ENCODE results near the gene EIF3M. TPM values are rescaled to one million over a fixed set of nuclear protein-coding genes. Genes with fewer than 3 reads are reported as not detected.

EIF3M gene
- total RNA-seq, 4 donors from 2014 or later, result 226 to 489 (median 396) TPM

DNA sequence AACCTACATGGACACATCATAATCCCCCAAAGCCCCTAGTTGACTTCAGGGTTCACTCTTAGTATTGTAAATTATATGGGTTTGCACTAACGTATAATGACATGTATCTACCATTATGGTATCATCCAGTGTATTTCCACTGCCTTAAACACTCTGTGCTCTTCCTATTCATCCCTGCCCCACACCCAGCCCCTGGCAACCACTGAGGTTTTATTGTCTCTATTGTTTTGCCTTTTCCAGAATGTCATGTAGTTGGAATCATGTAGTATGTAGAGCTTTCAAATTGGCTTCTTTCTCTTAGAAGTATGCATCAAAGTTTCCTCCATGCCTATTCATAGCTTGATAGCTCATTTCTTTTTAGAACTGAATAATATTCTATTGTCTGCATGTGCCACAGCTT lies 16.5 kb upstream of the EIF3M start:
- DNase-seq (ENCODE audit: low spot score in 2 of 2), result no peak
- Histone ChIP-seq H3K27ac (no peak overlapping the region), H3K4me3 (no peak overlapping the region), H3K27me3 (peaks cover 4% of the 10 kb centered on the region), H3K36me3 (no peaks in the 10 kb centered on the region), H3K9me3 (no peaks in the 10 kb centered on the region), H3K4me1 (no peaks in the 10 kb centered on the region)
- no peak for TF ChIP-seq POLR2AphosphoS5 (IDR thresholded peaks at IDR 0.05)
- no peak for TF ChIP-seq POLR2A (IDR thresholded peaks at IDR 0.05)
- TF ChIP-seq, protein P1, sequence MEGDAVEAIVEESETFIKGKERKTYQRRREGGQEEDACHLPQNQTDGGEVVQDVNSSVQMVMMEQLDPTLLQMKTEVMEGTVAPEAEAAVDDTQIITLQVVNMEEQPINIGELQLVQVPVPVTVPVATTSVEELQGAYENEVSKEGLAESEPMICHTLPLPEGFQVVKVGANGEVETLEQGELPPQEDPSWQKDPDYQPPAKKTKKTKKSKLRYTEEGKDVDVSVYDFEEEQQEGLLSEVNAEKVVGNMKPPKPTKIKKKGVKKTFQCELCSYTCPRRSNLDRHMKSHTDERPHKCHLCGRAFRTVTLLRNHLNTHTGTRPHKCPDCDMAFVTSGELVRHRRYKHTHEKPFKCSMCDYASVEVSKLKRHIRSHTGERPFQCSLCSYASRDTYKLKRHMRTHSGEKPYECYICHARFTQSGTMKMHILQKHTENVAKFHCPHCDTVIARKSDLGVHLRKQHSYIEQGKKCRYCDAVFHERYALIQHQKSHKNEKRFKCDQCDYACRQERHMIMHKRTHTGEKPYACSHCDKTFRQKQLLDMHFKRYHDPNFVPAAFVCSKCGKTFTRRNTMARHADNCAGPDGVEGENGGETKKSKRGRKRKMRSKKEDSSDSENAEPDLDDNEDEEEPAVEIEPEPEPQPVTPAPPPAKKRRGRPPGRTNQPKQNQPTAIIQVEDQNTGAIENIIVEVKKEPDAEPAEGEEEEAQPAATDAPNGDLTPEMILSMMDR (IDR thresholded peaks at IDR 0.05), result no peak
- no peak for TF ChIP-seq EP300 (IDR thresholded peaks at IDR 0.05)
- WGBS, result 85% methylated on average over 1 of the region's 1 CpG

DNA sequence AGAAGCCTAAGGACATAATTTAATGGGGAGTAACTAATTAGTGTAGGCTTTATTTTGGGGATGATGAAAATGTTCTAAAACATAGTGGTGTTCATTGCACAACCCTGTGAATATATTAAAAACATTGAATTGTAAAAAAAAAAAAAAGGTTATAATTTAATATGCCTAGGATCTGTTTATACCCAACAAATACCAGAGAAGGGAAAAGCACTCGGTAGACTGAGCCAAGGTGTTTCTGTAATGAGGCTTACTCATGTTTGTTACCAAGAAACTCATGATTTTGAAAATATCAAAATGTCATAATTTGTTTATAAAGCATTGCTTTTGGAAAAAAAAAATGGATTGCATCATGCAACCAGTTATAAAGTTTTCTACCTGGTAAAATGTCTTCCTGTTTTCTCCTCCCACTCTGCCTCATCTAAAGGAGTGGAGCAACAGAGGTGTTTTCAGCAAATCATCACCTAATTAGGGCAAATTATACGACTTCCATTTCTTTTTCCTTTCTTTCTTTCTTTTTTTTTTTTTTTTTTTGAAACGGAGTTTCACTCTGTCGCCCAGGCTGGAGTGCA lies 14.2 kb upstream of the EIF3M start:
- WGBS, result 53% methylated on average over 4 of the region's 4 CpGs
- Histone ChIP-seq H3K4me1 (no peaks in the 10 kb centered on the region), H3K36me3 (no peaks in the 10 kb centered on the region), H3K9me3 (no peaks in the 10 kb centered on the region), H3K4me3 (no peak overlapping the region), H3K27me3 (peaks cover 4% of the 10 kb centered on the region), H3K27ac (no peak overlapping the region)
- no peak for DNase-seq (ENCODE audit: low spot score in 2 of 2)
- no peak for TF ChIP-seq POLR2A (IDR thresholded peaks at IDR 0.05)
- no peak for TF ChIP-seq EP300 (IDR thresholded peaks at IDR 0.05)
- TF ChIP-seq, protein P1 (IDR thresholded peaks at IDR 0.05), result no peak
- TF ChIP-seq POLR2AphosphoS5 (IDR thresholded peaks at IDR 0.05), result no peak

DNA sequence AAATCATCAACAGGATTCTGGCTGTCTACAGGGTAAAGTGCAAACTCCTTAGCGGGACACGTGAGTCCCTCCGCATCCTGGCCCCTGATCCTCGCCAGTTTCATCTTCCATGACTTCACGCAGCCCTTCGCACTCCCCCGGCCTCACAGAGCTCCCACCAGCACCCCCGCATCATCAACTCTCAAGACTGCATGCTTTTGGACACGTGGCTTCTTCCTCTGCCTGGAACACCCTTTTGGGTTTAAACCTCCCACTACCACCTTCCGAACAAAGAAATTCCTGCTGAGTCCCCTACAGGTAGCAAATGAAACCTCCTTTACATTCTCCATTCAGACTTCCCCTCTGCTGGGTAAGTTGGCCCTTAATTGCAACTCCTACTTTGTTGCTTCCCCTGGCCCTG lies 12.6 kb upstream of the EIF3M start:
- TF ChIP-seq POLR2AphosphoS5 (IDR thresholded peaks at IDR 0.05), result no peak
- TF ChIP-seq POLR2A (IDR thresholded peaks at IDR 0.05), result no peak
- no peak for TF ChIP-seq EP300 (IDR thresholded peaks at IDR 0.05)
- TF ChIP-seq, protein P1 (IDR thresholded peaks at IDR 0.05), result no peak
- no peaks in the 10 kb centered on the region for H3K9me3 ChIP-seq
- DNase-seq (ENCODE audit: low spot score in 2 of 2), result no peak
- peaks cover 4% of the 10 kb centered on the region for H3K27me3 ChIP-seq
- no peaks in the 10 kb centered on the region for H3K36me3 ChIP-seq
- no peaks in the 10 kb centered on the region for H3K4me1 ChIP-seq
- no peak overlapping the region for H3K27ac ChIP-seq
- WGBS, result 85% methylated on average over 10 of the region's 10 CpGs
- no peak overlapping the region for H3K4me3 ChIP-seq

DNA sequence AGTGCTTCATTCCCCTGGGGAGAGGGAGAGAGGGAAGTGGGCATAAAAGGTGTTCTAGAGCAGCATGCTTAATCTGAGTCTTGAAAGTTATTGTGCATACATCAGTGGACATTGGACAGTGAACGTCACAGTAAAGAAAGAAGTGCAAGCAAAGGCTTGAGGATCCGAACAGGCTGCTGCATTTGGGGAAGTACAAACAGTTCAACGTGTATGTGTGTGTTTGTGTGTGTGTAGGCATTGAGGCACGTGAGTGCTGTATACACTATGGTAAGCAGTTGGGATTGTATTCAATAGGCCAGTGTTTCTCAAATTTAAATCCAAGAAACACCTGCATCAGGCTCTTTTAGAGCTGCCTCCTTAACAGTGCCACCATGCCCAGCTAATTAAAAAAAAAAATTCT lies 10.4 kb upstream of the EIF3M start:
- WGBS, result 85% methylated on average over 4 of the region's 4 CpGs
- Histone ChIP-seq H3K9me3 (no peaks in the 10 kb centered on the region), H3K36me3 (no peaks in the 10 kb centered on the region), H3K27me3 (peaks cover 4% of the 10 kb centered on the region), H3K4me1 (no peaks in the 10 kb centered on the region), H3K27ac (no peak overlapping the region), H3K4me3 (no peak overlapping the region)
- DNase-seq (ENCODE audit: low spot score in 2 of 2), result no peak
- no peak for TF ChIP-seq EP300 (IDR thresholded peaks at IDR 0.05)
- TF ChIP-seq POLR2A (IDR thresholded peaks at IDR 0.05), result no peak
- TF ChIP-seq, protein P1 (IDR thresholded peaks at IDR 0.05), result no peak
- no peak for TF ChIP-seq POLR2AphosphoS5 (IDR thresholded peaks at IDR 0.05)

DNA sequence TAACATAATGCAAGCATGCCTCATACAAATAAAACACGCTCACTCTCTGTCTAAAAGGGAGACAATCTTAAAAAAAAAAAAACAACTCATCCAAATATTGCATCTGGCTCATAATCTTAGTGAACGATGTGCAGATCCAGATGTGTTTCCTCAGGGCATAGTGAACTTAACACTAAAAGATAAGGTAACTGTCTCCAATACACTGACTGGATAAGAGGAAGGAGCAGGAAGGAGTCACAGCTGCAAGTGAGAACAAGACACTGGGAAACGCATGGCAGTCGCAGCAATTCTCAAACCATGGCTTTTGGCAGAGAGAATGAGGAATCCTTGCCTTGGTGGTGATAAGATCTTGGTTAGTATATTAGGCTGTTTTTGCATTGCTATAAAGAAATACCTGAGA lies 9.2 kb upstream of the EIF3M start:
- Histone ChIP-seq H3K9me3 (no peaks in the 10 kb centered on the region), H3K27me3 (peaks cover 4% of the 10 kb centered on the region), H3K4me3 (no peak overlapping the region), H3K4me1 (no peaks in the 10 kb centered on the region), H3K36me3 (no peaks in the 10 kb centered on the region), H3K27ac (no peak overlapping the region)
- 34% methylated on average over 4 of the region's 4 CpGs for WGBS
- DNase-seq (ENCODE audit: low spot score in 2 of 2), result no peak
- TF ChIP-seq EP300 (IDR thresholded peaks at IDR 0.05) (no peak), POLR2A (IDR thresholded peaks at IDR 0.05) (no peak), POLR2AphosphoS5 (IDR thresholded peaks at IDR 0.05) (no peak)
- TF ChIP-seq, protein P1 (IDR thresholded peaks at IDR 0.05), result no peak

Measured in suprapubic skin (tissue), 4 donors.